Endometrium (tissue), 2 donors: ENCODE results near the gene PCCA.
"Not testable (repeated sequence)": the region's sequence is repeated elsewhere in the genome, so short reads cannot be mapped to it uniquely, and the experiment has no call there.

Experiments used
- FAIRE-seq: peaks from 2 replicates; lab custom pipeline; 2012; peaks lifted over from hg19 to GRCh38; lab: Jason Lieb, UNC
- donor health status: control.
- donor health status: control.

The PCCA gene

DNA sequence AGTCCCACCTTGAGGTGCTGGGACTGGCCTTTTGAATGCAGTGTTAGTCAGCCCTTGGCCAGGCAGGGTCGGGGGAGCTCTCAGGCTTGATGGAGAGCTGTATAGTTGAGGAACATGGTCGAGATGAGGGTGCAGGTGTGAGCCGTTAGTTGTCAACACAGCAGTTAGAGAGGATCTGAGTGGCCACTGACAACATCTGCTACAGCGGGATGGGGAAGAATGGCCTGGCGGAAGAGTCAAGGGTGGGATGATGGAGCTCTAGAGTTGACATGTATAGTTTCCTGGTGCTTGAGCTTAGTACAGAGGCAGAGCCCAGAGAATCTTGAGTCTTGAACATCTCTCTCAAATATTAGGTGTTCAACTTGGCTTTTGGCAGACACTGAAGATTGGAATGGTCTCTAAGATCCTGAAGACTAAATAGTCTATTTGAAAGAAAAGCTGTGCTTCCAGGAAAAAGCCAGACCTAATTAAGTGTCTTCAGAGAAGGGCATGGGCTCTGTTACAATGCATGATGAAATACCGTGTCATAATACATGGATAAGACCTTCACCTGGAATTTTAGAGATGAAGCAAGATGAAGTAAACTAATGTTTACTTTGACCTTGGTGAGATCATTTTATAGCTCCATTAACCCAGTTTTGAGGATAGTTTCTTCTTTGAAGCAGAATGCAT, 9.7 kb downstream of the PCCA start:
- no peak for FAIRE-seq

DNA sequence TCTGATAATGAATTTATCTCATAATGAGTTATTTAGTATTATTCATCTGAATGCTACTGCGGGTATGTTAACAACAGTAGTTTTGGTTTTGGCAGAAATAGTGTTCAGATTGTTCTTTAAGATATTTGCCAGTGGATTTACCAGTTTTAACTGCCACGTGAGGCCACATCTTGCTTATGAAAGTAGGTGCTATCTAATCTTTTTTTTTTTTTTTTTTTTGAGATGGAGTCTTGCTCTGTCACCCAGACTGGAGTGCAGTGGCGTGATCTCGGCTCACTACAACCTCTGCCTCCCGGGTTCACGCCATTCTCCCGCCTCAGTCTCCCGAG, 10.2 kb downstream of the PCCA start:
- FAIRE-seq, result not testable (repeated sequence)

DNA sequence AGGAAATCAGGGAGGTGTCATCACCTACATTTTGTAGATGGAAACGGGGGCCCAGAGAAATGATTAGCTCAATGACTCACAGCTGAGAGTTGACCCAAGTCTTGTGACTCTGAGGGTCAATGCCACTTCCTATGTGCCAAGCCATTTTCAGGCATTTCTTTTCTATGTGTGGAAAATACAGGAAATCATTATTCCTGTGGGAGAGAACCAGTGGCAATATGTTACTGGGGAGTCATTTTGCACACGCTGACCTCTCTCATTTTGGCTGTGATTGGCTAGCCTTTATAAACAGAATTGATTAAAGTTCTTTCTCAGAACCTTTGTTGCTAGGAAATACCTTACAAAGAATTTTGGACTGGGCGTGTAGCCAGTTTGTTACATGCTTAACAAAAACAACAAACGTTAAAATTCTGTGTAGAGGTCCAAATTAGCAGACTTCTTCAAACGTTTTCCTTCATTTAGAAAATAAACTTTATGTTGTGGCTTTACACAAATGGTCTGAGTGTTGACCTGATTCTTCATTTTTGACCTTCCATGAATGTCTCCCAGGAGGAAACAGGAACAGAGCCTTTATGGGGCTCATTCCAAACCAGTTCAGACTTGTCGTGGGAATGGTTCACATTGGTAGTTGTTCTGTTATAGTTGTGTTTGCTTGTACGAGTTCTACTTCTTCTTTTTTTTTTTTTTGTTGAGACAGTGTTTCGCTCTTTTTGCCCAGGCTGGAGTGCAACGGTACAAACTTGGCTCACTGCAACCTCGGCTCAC, 11.4 kb downstream of the PCCA start:
- FAIRE-seq, result peak; percentile 100

DNA sequence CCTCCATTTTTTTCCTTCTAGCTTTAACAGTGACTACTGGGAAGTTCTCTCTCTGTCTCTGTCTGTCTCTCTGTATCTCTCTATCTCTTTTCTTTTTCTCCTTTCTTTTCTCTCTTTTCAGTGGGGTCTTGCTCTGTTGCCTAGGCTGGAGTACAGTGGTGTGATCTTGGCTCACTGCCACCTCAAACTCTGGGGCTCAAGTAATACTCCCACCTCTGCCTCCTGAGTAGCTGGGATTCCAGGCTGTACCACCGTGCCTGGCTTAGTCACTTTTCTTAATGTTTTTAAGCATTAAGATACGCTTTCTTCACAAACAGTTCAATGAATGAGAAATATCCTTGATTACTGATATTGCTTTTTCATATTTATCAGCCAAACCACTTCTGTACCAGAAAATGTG, 13.1 kb downstream of the PCCA start:
- FAIRE-seq, result no peak

DNA sequence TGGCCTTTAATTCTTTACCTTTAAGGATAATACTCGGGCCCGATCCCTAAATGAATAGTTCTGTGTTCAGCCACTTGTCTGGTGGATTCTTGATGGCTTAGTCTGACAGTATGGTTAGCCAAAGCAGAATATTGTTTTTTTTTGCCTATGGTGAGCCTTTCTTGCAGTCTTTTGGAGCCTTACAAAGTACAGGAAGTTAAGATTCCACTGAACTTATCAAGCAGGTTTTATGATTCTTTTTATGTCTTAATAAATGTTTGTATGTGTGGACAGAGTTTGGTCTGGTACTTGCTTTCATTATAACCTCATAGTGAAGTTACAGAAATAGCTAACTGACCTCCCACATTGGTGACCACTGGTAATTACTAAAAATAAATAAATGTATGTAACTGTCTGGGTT, 17.1 kb downstream of the PCCA start:
- FAIRE-seq, result peak; percentile 46

DNA sequence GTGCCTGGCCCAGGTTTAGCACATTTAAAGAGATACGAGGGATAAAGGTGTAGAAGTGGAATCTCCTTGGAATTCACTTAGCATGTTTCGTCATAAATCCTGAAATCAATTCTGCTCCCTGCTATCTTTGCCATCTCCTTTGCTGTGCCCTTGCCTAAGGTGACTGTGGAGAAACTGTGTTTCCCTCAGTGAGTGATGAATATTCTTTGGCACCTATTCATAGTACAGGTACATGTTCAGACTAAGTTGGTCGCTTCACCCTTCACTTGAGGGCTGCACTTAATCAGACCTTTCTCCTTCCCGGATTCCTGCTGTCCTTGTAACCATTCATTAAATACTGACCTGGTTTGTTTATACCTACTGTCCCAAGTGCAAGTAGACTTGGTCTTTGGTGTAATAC, 17.8 kb downstream of the PCCA start:
- FAIRE-seq, result no peak

DNA sequence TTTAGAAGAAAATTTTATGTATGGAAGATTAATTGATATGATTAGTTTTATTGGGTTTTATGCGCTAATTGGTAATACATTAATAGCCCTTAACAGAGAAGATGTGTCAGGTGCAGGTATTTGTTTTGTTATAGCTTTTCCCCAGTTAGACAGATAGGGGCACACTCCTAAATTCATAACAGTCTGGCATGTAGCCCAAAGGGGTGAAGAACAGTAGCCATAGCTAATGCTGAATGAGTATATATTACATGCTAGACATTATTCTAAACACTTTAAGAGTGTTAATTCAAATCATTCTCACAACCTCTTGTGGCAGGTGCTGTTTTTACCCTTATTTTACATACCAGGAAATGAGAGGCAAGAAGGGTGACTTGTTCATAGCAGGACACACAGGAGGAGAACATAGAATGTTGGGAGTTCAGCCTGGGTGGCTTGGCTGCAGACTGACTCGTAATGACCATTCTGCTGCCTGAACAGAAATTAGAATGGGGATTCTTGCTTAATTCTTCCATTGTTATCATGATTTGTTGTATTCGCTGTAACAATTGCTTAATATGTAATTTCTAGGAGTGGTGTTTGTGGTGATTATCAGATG, 20.1 kb downstream of the PCCA start:
- no peak for FAIRE-seq

DNA sequence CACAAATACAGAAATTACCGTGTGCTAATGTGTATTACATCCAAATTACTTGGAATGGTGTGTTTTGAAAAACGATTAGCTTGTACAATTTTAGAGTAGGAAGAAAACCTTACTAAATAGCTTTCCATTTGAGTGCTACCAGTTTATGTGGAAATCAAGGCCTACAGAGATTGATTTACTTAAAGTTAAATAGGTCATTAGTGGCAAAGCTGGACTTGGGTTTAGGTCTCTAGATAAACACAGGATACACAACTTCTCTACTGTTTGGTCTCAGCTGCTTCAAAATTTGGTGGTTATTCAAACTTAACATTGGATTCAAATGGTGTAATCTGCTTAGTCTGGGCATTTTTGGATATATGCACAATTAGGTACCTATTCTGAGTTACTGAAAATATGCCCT, 21.4 kb downstream of the PCCA start:
- no peak for FAIRE-seq

DNA sequence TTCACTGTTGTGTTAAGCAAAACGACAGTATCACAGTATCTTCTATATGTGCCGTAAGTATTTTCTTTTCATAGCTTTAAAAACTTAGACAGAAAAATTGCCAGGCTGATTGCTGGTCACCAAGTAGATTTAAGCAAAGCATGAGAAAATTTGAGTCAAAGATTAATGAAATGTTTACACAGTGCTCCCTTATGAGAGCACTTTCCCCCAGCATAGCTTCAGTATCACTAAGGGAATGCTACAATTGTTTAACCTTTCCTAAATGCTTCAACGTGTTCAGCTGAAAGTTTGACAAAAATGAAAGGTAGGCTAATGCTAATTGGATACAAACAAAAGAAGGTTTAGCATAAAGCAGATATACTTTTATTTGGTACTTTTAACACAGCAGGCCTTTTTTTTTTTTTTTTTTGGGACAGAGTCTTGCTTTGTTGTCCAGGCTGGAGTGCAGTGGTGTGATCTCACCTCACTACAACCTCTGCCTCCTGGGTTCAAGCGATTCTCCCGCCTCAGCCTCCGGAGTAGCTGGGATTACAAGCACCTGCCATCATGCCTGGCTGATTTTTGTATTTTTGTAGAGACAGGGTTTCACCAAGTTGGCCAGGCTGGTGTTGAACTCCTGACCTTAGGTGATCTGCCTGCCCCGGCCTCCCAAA, 23.4 kb downstream of the PCCA start:
- FAIRE-seq, result no peak

DNA sequence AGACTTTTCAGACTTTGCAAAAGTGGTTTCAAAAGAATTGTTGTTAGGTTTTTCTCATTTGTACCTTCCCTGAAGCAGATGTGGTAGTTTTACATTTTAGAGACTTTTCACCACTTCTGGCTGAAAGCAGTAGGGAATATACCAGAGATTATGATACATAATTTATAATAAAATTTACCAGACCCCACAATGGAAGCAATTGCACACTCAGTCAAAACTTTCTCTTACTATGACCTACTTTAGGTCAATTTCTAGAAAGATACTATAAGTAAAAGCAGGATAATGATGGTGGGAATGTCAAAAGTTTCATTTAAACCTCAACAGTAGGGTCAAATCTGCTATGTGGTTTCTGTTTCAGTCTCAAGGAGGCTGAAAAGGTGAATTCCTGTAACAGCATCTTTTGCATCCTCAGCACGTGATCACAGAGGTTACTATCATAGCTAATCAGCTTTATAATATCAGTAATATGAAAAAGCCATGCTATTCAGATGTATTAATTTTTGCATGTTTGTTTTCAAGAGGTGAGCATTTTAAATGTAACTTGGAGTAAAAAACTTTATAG, 26.9 kb downstream of the PCCA start:
- no peak for FAIRE-seq

DNA sequence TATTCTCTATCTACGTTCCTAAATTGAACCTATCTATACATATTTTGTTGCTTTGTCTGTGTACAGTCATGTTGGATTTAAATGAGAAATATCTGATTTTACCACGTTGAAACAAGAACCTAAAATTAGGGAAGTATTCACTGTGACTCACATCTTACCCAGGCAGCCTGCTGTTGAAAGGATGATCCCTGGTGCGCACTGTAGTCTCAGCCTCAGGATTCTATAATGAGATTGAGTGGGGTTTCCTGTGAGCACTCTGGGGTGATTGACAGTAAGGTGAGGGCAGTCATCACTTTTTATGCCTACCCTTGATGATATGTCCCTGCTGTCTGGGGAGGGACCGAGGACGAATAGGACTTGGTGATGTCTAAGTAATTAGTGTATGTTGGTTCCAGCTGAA, 35.4 kb downstream of the PCCA start:
- no peak for FAIRE-seq

DNA sequence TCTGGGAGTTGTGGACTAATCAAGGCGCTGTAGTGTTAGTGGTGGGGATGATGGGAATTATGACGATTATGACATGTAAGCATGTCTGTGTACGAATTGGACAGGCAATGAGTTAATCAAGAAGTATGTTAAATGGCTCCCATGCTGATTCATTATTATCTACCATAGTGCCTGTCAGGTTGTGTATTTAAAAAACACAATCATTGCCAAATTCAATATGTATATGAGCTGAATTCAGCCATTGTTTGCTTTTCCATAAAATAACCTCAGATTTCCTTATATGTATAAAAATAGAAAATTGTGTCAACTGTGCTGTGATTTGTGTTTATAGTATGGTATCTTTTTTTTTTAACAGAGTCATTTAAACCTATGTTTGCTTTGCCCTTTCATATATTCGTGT, 37.1 kb downstream of the PCCA start:
- no peak for FAIRE-seq

DNA sequence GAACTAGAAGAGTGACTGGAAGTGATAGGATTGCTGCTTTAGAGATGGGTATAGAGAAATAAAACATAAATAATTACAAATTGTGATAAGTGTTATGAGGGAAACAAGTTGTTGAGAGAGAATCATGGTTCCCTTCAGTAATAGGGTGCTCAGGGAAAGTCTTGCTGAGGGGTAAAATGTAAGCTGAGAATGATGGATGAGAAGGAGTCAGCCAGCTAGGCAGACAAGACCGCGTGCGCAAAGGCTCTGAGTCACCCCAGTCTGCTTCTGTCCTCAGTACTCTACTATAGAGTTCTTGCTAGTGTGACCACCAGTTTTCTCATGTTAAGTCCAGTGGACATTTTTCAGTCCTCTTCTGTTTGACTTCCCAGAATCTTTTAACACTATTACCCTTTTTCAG, 39.5 kb downstream of the PCCA start:
- no peak for FAIRE-seq

DNA sequence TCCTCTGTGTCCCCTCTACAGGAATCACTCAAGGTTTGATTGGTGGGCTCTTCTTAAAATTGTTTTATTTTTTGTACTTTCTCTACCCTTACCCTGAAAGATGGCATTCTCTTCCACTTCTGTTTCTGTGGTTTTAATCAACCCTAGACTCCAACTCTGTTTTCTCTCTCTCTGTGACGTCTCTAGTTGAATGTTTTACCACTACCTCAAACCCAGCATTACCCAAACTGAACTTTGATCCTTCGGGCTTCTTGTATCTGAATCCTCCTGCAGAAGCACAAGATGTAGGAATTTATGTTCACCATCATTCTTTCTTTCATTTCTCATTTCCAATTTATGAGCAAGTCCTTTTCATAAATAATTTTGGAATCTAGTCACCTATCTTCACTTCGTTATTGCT, 39.9 kb downstream of the PCCA start:
- no peak for FAIRE-seq

DNA sequence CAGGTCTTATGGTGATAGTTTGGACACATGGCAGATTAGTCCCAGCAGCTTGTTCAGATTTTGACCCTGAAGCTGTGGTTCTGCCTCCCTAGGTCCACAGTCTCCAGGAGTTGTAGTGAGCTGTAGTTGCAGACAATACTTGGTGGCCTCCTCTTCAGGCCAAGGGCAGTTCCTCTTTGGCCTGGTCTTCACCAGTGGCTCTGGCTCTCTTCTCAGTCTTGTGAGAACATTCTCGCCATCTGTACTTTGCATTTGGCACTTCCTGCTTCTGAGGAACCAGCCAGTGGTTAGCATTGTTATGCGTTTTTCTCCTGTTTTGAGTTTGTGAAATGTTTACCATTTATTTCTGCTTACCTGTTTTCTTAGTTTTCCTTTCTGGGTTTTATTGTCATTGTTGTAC, 40.7 kb downstream of the PCCA start:
- FAIRE-seq, result no peak

DNA sequence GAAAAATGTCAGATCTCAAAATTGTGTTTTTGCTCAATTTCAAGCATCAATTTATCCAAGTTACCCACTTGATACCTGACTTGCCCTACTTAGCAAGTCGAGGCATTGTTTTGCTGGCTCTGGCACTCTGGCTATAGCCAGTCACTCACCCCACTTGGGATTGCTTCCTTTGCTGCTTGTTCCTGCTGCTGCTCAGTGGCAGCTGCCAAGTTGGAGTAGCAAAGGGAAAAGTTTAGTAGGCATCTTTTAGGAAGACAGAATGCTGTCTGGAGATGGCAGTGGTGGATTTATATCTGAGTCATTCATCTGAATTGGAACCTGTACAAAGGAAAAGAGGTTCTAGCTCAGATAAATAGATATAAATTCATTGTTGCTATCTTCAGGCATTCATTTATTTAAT, 41.2 kb downstream of the PCCA start:
- FAIRE-seq, result no peak

DNA sequence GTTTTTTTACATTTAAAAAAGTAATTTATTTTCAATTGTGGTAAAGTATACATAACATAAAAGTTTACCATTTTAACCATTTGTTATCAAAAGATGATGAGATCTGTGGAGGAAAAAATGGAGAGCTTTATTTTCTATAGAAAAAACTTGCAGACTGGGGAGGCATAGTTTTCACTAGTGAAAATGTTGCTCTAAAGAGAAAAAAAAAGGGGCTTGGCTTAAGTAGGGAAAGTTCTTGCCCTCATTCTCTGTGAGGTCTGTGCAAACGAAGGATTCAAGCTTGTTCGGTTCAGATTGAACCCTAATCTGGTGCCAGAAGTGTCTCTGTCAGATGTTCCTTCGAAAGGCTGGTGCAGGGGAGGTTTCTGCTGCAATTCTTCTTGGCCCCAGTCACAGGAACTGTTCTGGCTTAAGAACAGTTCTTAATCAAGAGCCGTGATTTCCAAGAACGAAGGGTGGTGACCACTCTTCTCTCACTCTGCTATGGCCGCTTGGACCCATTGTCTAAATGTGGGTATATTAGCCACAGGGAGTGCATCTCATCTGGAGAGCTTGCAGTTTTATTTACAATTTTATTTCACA, 42.1 kb downstream of the PCCA start:
- no peak for FAIRE-seq

DNA sequence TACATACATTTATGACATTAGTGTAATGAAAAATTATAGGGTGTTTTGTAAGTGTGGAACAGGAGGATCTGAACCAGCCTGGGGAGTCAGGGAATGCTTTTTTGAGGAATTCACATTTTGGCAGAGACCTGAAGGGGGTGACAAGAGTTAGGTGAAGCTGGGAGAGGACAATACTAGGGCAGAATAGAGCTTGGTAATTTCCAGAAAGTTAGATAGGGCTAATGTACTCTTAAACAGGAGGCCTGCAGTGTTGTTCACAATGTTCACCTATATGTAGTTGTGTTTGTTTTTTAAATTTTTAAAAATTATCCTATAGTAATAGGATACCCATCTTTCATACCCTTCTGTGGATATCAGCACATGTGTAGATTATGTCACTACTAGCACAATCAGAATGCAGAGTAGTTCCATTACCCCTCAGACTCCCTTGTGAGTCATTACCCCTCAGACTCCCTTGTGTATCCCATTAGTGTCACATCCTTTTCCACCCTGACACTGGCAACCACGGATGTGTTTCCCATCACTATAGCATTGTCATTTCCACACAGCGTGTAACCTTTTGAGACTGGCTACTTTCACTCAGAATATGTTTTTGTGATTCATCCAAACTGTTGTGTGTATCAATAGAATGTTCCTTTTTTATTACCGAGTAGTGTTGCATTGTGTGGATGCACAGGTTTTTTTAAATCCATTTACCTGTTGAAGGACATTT, 43.1 kb downstream of the PCCA start:
- FAIRE-seq, result no peak

DNA sequence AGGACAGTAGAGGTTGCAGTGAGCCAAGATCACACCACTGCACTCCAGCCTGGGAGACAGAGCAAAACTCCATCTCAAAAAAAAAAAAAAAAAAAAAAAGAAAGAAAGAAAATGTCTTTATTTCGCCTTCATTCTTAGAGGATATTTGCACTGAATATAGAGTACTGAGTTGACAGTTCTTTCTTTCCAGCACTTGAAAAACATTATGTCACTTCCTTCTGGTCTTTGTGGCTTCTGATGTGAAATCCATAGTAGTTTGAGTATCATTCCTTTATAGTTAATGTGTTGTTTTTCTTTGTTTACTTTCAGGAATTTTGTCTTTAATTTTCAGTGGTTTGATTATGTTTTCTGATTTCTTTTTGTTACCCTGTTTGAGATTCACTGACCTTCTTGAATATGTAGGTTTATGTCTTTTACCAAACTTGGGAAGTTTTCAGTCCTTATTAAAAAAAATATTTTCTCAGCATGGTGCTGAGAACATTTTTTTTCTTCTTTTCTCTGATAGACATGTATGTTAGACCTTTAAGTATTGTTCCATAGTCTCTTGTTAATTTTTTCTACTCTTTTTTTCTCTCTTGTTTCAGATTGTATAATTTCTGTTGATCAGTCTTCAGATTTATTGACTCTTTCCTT, 50.1 kb downstream of the PCCA start:
- FAIRE-seq, result no peak

DNA sequence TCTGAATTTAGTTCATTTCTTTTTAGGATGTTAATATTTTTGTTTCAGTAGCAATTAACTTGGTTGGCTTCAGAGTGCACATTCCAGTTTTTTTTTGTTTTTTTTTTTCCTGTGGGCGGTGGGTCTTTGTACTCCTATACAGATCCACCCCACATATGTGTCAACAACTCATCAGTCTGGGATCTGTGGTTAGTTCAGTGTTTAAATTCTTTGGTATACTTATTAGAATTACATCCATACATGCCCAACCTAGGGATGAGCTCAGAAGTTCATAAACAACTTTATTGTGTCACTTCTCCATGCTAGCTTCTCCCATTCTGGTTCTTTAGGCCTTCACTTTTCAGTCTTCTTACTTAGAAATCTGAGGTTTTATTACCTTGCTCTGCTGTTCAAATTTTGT, 50.9 kb downstream of the PCCA start:
- FAIRE-seq, result no peak

DNA sequence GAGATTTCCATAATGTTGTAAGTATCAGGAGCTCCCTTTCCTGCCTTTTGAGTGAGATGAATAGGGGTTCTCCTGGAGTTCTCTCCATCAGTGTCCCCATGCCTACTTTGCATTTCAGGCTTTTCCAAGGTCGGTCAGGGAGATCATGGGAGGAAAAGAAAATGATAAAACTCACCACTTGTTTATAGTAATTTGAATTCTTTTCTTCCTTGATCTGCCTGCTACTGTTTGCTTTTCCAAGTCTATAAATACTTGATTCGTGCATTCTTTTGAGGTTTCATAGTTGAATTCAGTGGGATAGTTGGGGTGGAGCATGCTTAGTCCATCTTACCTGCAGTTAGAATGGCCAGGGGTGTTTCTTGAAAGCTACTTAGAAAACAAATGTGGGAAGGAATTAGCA, 51.5 kb downstream of the PCCA start:
- FAIRE-seq, result no peak
